GM12873 (cell line): Measurements from ENCODE around the gene HSDL1.

Source experiments
- CTCF ChIP-seq: IDR thresholded peaks from 2 replicates; pipeline ENCODE4 v1.5.1; 2012; ENCODE audit warnings: low read depth, mild to moderate bottlenecking, moderate library complexity, low read length, control low read depth; ENCODE audit not compliant: insufficient read depth; ENCODE audit errors: missing control alignments

Gene HSDL1

GRCh38 chr16:84144859-84145639, at the start of gene HSDL1, which contains the start of gene DNAAF1:
Gene HSDL1, minus strand, starts transcription at chr16:84145177. Its CDS starts 13,856 bp downstream, at chr16:84131321.
Gene DNAAF1, plus strand, starts transcription at chr16:84145308. Its CDS starts 133 bp downstream, at chr16:84145441.
- no peak for TF ChIP-seq CTCF

GRCh38 chr16:84194018-84194417, 49.0 kb upstream of the HSDL1 start:
- no peak for TF ChIP-seq CTCF

GRCh38 chr16:84193480-84193879, 48.5 kb upstream of the HSDL1 start:
- no peak for TF ChIP-seq CTCF

GRCh38 chr16:84191466-84191865, 46.5 kb upstream of the HSDL1 start:
- TF ChIP-seq CTCF: no peak

- no peak for TF ChIP-seq CTCF
These were observed 45.9 kb upstream of the HSDL1 start, which contains the start of gene ADAD2 for GRCh38 chr16:84190731-84191388. Gene ADAD2, plus strand, starts transcription at chr16:84191157. Its CDS starts 74 bp downstream, at chr16:84191231.

- TF ChIP-seq CTCF: peak; percentile 92
These were observed 41.9 kb upstream of the HSDL1 start, which contains the start of gene TAF1C for GRCh38 chr16:84186685-84187437. Gene TAF1C, minus strand, starts transcription at chr16:84187057. Its CDS starts 2,069 bp downstream, at chr16:84184988.

GRCh38 chr16:84184775-84185174, 39.8 kb upstream of the HSDL1 start:
- no peak for TF ChIP-seq CTCF
